HepG2 (cell line): ENCODE measurements around the gene PSMG4. TPM values are rescaled to one million over a fixed set of nuclear protein-coding genes. Genes with fewer than 3 reads are reported as not detected.
A peak's percentile ranks its signal among the peaks of the same experiment; 100 is the strongest.

Experiments used
- ATF5 ChIP-seq: sonication (generic); formaldehyde crosslinking; IDR thresholded peaks from 2 replicates; pipeline ENCODE4 v1.4.0; 2020; ENCODE audit warnings: mild to moderate bottlenecking, low read depth, missing genetic modification reagents
- CCAR2 ChIP-seq: fragments of 200-400 bp; formaldehyde crosslinking; optimal IDR thresholded peaks from 2 replicates; pipeline ENCODE3; 2018; ENCODE audit warnings: low read depth, mild to moderate bottlenecking, low read length, moderate library complexity
- CEBPG ChIP-seq: IDR thresholded peaks from 2 replicates; pipeline ENCODE4 v1.6.1; 2016
- CREB1 ChIP-seq, 2 experiments: fragments of 450-650 bp in 1 of 2; IDR thresholded peaks; 2 replicates each; pipeline ENCODE4 v1.6.1; 2016 to 2017; ENCODE audit warnings: control low read depth in 1 of 2, mild to moderate bottlenecking in 1 of 2, missing compliant biosample characterization in 1 of 2, missing genetic modification characterization in 1 of 2
- GATAD2A ChIP-seq: IDR thresholded peaks from 2 replicates; pipeline ENCODE4 v1.6.1; 2016
- GLMP ChIP-seq: sonication (generic); formaldehyde crosslinking; IDR thresholded peaks from 2 replicates; pipeline ENCODE4 v1.9.0; 2021; ENCODE audit warnings: missing genetic modification reagents, mild to moderate bottlenecking, borderline replicate concordance
- GMEB2 ChIP-seq: IDR thresholded peaks from 2 replicates; pipeline ENCODE4 v1.6.1; 2016; ENCODE audit warnings: missing biosample characterization, missing genetic modification reagents, low read depth
- MXI1 ChIP-seq: IDR thresholded peaks from 3 replicates; pipeline ENCODE4 v1.6.1; 2012; ENCODE audit warnings: low read depth, low read length, inconsistent platforms, borderline replicate concordance
- NFIB ChIP-seq: sonication (generic); formaldehyde crosslinking; IDR thresholded peaks from 2 replicates; pipeline ENCODE4 v1.9.0; 2021; ENCODE audit warnings: missing genetic modification reagents, mild to moderate bottlenecking, borderline replicate concordance
- SALL1 ChIP-seq: sonication (generic); formaldehyde crosslinking; IDR thresholded peaks from 2 replicates; pipeline ENCODE4 v1.8.0; 2022; ENCODE audit warnings: mild to moderate bottlenecking, missing genetic modification reagents
- SMAD1 ChIP-seq: sonication (generic); formaldehyde crosslinking; IDR thresholded peaks from 2 replicates; pipeline ENCODE4 v1.4.0; 2020; ENCODE audit warnings: missing genetic modification reagents, low read depth, mild to moderate bottlenecking, borderline replicate concordance
- SP5 ChIP-seq: IDR thresholded peaks from 2 replicates; pipeline ENCODE4 v1.6.1; 2016; ENCODE audit warnings: low read depth, borderline replicate concordance
- TFAP4 ChIP-seq: sonication (generic); IDR thresholded peaks from 2 replicates; pipeline ENCODE4 v1.6.1; 2016; ENCODE audit warnings: low read depth, borderline replicate concordance
- TOPORS ChIP-seq: sonication (generic); formaldehyde crosslinking; IDR thresholded peaks from 2 replicates; pipeline ENCODE4 v1.8.0; 2023; ENCODE audit warnings: mild to moderate bottlenecking, missing genetic modification reagents
- YY1 ChIP-seq: IDR thresholded peaks from 2 replicates; pipeline ENCODE4 v1.6.1; 2011; ENCODE audit warnings: low read length, low read depth, moderate library complexity, mild to moderate bottlenecking; ENCODE audit not compliant: insufficient read depth, insufficient replicate concordance
- ZBTB10 ChIP-seq: sonication (generic); formaldehyde crosslinking; IDR thresholded peaks from 2 replicates; pipeline ENCODE4 v1.4.0; 2020; ENCODE audit warnings: missing genetic modification reagents, borderline replicate concordance
- ZNF232 ChIP-seq: sonication (generic); formaldehyde crosslinking; IDR thresholded peaks from 2 replicates; pipeline ENCODE4 v1.4.0; 2020; ENCODE audit warnings: missing genetic modification reagents, borderline replicate concordance
- ZNF441 ChIP-seq: sonication (generic); formaldehyde crosslinking; IDR thresholded peaks from 2 replicates; pipeline ENCODE4 v1.7.0; 2021; ENCODE audit warnings: missing genetic modification reagents, borderline replicate concordance
- ZNF605 ChIP-seq: sonication (generic); formaldehyde crosslinking; IDR thresholded peaks from 2 replicates; pipeline ENCODE4 v1.8.0; 2022; ENCODE audit warnings: mild to moderate bottlenecking, missing genetic modification reagents
- ZSCAN20 ChIP-seq: sonication (generic); formaldehyde crosslinking; IDR thresholded peaks from 2 replicates; pipeline ENCODE4 v1.4.0; 2020; ENCODE audit warnings: missing genetic modification reagents, mild to moderate bottlenecking, borderline replicate concordance
- ZSCAN9 ChIP-seq: IDR thresholded peaks from 2 replicates; pipeline ENCODE4 v1.6.1; 2016; ENCODE audit warnings: borderline replicate concordance
- polyA plus RNA-seq, 8 experiments: library from polyadenylated mRNA; depleted of rRNA in 3 of 8; stranded (reverse) in 7 of 8; unstranded in 1 of 8; fragments of >200 nt; fragmentation: Illumina TruSeq in 4 of 8; extraction: Trizol in 4 of 8; gene quantifications; 2 replicates each; pipeline versions ENCODE4 v1.2.1 to v1.2.3, GENCODE V29; 2011 to 2016; ENCODE audit warnings: low read depth in 4 of 8, missing spikeins in 1 of 8, mixed read lengths in 1 of 8; ENCODE audit not compliant: insufficient read depth in 1 of 8
- total RNA-seq, 5 experiments: library from RNA; depleted of rRNA; stranded (reverse); fragments of >200 nt; fragmentation: Illumina TruSeq; extraction: Trizol; gene quantifications; 2 replicates each; pipeline ENCODE4 v1.2.3, GENCODE V29; 2016; ENCODE audit warnings: low read depth in 1 of 5

The PSMG4 gene
- total and polyA plus RNA-seq, 2 of the 13 experiments (the other 11 are each of a cell fraction or from before 2014, with no cell fraction given), result 28.5 to 32.8 TPM

- TF ChIP-seq SALL1 (CRISPR knock-in tag) (peak; percentile 40; the same call in 1 of the 2 replicates), ZBTB10 (CRISPR knock-in tag) (no peak), CCAR2 (no peak), GATAD2A (CRISPR knock-in tag) (peak; percentile 35; the same call in 1 of the 2 replicates), TOPORS (CRISPR knock-in tag) (no peak), ZSCAN20 (CRISPR knock-in tag) (0 out of 2 replicates have a peak, but pooled peaks have one; percentile 60), SP5 (CRISPR knock-in tag) (no peak), ZSCAN9 (CRISPR knock-in tag) (0 out of 2 replicates have a peak, but pooled peaks have one; percentile 39), ZNF232 (CRISPR knock-in tag) (peak; percentile 72; the same call in 1 of the 2 replicates), MXI1 (peak; percentile 63; the same call in 2 of the 3 replicates), NFIB (no peak), ZNF605 (no peak), SMAD1 (CRISPR knock-in tag) (no peak), GMEB2 (CRISPR knock-in tag) (no peak), CEBPG (CRISPR knock-in tag) (no peak), YY1 (peak; percentile 11), GLMP (CRISPR knock-in tag) (no peak), ZNF441 (CRISPR knock-in tag) (peak; percentile 97), ATF5 (CRISPR knock-in tag) (no peak), TFAP4 (peak; percentile 90), CREB1 (IDR thresholded peaks at IDR 0.05) (peak; percentile 47; the same call in 1 of the 2 replicates), CREB1 (CRISPR knock-in tag; IDR thresholded peaks at IDR 0.05) (no peak; the same call in 1 of the 2 replicates)
These were observed 49.4 kb upstream of the PSMG4 start (continued) for GRCh38 chr6:3209114-3210023.
